G401 (cell line): ENCODE data around the gene SH3RF3. TPM values are rescaled to one million over a fixed set of nuclear protein-coding genes. Genes with fewer than 3 reads are reported as not detected.

ENCODE experiments used
- DNase-seq: peaks from one replicate; pipeline ENCODE4 v3.0.0-alpha.2; 2015; ENCODE audit warnings: low spot score
- in situ Hi-C: cut with HindIII; loops from 2 replicates; pipeline ENCODE4 v1.10.0; 2016; ENCODE audit warnings: low sequenced_read_pairs, mixed read lengths
- total RNA-seq: library from RNA; depleted of rRNA; stranded (reverse); fragments of >200 nt; shearing (Covaris generic); gene quantifications from 2 replicates; pipeline ENCODE4 v1.2.3, GENCODE V29; 2014

Gene SH3RF3
- total RNA-seq, 1 experiment from 2014 or later: not detected

- in situ Hi-C loops: no loop called here
- DNase-seq: no peak
These were observed 115.9 kb downstream of the SH3RF3 start for GRCh38 chr2:109244750-109245382.

DNA sequence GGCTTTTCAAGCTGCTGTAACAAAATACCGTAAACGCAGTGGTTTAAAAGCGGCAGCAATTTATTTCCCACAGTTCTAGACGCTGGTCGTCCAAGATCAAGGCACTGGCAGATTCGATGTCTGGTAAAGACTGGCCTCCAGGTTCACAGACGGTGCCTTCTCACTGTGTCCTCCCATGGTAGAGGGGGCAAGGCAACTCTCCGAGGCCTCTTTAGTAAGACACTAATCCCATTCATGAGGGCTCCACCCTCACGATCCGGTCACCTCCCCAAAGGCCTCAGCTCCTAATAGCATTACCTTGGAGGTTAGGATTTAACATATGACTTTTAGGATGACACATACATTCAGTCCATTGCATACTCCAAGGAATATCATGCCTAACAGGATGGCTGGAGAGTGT lies 117.2 kb downstream of the SH3RF3 start:
- in situ Hi-C loops: no loop called here
- DNase-seq: no peak

DNA sequence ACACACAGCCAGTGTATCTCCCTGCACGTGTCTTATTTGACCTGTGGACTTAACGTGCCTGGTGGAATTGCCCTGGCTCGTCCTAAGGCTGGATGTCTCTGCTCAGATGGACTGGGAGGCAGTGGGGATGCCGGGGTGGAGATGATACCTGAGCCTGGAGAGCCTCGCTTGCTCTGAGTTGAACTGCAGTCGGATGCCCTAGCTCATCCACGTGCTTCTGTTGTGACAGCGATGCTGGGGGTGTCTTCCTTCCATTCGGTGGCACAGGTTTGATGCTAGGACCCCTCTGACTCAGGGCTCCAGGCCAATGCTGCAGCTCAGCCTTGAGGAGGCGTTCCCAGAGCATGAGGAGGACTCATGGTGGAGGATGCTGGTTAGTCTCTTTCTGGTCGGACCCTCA lies 117.6 kb downstream of the SH3RF3 start:
- in situ Hi-C loops: no loop called here
- DNase-seq: no peak

DNA sequence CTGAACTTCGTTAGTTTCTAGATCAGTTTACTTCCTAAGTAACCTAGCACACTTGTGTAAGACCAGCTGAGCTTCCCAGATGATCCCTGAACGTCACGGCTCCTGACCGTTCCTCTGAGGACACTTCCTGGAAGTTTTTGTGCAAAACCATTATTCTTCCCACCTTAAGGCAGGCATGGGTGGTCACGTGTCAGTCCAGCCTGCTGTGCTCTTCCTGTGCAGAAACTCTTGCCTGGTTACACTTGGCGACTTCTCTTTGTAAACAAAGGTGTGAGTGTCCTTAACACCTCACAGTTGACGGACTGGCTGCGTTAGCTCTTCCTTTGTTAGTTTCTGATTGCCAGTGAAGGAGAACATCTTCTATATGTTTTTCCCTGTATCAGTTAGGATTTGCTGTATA lies 118.3 kb downstream of the SH3RF3 start:
- in situ Hi-C loops: no loop called here
- DNase-seq: no peak

DNA sequence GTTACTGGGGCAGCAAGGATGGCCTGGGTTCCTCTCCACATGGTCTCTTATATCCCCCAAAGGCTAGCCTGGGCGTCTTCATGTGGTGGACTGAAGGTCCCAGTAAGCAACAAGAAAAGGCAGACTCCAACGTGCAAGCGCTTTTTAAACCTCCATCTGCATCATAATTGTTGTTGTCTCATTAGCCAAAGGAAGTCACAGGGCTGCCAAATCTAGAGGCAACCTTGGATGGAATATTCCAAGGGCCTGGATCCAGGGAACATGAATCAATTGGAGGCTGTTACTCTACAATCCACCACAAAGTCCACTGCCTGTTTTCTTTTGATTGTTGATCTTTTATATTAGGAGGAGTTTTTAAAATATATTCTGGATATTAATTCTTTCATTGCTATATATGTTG lies 118.8 kb downstream of the SH3RF3 start:
- in situ Hi-C loops: no loop called here
- peak; percentile 82 for DNase-seq

DNA sequence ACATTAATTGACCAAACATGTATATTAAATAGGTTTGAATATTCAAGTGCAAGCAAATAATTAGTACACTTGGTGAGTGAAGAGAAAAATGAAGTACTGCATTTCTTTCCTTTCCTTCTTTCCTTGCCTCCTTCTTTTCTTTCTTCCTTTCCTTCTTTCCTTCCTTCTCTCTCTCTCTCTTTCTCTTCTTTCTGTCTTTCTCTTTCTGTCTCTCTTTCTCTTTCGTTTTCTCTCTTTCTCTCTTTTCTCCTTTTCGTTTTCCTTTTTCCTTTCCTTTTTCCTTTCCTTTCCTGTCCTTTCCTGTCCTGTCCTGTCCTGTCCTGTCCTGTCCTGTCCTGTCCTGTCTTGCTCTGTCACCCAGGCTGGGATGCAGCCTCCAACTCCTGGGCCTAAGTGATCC lies 119.6 kb downstream of the SH3RF3 start:
- in situ Hi-C loops: no loop called here
- no peak for DNase-seq

GRCh38 chr2:109253217-109253616 lies 124.2 kb downstream of the SH3RF3 start:
- in situ Hi-C loops: no loop called here
- DNase-seq: no peak

GRCh38 chr2:109254174-109254904 lies 125.3 kb downstream of the SH3RF3 start:
- in situ Hi-C loops: no loop called here
- DNase-seq: no peak

GRCh38 chr2:109255654-109256053 lies 126.6 kb downstream of the SH3RF3 start:
- DNase-seq: no peak
- in situ Hi-C loops: no loop called here

DNA sequence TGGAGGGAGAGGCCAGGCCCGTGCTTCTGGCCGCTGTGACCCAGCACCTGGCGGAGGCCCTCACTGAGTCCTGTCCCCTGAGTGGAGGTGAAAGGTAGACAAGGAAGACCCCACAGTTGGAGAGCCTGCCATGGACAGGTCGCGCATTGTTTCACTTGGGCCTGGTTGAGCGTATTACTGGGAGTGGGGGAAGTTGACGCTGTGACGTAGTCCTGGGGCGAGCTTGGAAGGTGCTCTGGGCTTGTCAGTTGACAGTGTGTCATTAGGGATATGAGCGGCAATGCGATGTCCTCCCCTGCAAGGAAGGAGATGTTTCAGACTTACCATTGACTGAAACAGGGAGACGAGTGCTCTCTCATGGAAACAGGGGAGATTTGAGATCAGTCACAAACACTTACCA lies 127.1 kb downstream of the SH3RF3 start:
- in situ Hi-C loops: no loop called here
- DNase-seq: no peak

GRCh38 chr2:109256921-109257320 lies 127.9 kb downstream of the SH3RF3 start:
- in situ Hi-C loops: no loop called here
- no peak for DNase-seq

DNA sequence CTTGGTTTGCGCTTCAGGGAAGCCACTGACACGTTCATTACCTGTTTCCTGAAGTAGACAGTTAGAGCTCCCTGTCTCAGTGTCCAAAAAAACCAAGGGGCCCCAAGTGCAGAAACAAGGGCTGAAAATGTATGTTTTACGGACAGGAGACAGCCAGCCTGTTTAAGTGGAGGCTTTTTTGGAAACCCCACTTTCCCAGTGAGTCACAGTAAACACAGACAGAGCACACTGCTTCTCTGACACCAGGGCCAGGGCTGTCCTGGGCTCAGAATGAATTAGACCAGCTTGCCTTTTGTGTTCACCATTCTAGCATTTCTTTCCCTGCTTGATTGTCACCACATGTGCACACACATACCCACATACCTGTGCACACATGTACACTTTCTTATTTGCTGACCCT lies 128.6 kb downstream of the SH3RF3 start:
- in situ Hi-C loops: no loop called here
- no peak for DNase-seq

GRCh38 chr2:109258376-109258775 lies 129.4 kb downstream of the SH3RF3 start:
- in situ Hi-C loops: no loop called here
- DNase-seq: no peak

DNA sequence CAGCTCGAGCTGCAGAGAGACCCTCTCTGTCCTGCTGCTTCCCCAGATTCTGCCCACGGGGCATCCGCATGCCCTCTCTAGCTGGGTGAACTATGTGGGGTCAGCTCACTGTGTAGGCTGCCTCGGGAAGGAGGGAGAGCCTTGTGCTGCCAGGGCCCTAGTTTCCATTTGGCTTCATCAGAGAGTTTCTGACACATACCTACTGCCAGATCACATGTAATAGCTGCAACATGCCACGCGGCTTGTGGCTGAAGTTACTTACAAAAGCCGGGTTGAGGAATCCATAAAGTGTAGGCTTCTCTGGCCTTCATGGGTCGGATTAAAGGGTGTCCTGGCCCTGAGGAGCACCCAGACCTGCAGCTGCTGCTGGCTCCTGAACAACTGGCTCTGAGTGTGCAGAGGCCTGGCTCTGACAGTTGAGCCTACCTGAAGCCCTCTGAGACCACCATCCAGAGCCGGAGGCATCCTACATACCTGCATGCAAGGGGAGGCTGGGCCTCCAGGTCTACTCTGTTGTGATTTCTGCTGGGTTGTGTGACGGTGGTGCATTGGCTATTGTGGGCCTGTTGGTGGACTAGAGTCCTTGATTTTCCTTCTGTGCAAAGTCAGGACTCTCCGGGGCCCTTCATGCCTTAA lies 130.0 kb downstream of the SH3RF3 start:
- in situ Hi-C loops: no loop called here
- DNase-seq: no peak

DNA sequence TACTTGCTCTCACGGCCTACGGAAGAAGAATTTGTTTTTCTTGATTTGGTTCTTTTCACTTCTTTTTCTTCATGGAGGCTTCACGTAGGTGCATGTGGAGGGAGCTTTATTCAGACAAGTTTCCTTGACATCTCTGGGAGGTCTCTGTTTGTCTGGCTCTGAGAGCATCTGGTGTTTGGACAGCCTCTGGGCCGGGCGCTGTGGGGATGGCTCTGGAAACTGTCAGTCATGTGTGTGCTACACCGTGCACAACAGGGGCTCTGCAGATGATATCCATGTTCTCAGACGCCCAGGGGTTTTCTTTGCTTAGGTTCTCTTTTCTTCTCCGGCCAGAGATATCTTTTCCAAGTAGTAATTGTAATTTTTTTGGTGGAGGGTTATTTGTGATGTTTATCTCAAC lies 130.7 kb downstream of the SH3RF3 start:
- in situ Hi-C loops: no loop called here
- DNase-seq: no peak

DNA sequence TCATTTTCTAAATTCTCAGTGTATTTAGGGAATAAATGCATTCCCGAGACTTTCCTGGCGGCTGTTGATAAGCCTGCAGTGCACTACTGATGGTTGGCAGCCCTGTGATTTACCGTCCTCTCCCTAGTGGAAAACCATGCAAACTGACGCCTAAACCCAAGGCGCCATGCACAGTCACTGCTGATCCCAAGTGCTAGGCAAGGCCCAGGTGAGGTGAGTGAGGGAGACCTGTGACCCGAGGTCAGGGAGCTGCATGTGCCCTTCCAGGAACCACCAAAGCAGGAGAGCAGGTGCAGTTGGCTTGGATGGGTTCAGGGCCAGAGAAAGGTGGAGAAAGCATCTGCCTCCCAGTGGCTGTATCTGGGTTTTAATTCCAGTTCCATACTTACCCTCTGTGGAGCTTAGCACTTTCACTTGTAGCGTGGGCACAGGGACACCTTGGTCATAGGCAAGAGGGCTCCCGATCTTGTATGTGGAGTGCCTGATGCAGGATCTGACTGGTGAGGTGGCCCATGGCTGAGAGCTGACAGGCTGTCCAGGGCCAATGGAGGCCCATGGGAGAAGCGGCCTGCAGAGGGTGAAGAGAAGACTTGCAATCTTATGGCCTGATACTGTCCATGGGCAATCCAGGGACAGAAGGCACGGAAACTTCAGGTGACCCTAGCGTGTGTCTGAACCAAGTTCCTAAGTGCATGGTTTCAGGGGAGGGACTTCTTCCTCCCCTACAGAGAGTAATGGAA lies 131.3 kb downstream of the SH3RF3 start:
- DNase-seq: no peak
- in situ Hi-C loops: no loop called here

- DNase-seq: peak; percentile 44
- in situ Hi-C loops: no loop called here
These were observed 132.1 kb downstream of the SH3RF3 start for GRCh38 chr2:109260886-109261700.

DNA sequence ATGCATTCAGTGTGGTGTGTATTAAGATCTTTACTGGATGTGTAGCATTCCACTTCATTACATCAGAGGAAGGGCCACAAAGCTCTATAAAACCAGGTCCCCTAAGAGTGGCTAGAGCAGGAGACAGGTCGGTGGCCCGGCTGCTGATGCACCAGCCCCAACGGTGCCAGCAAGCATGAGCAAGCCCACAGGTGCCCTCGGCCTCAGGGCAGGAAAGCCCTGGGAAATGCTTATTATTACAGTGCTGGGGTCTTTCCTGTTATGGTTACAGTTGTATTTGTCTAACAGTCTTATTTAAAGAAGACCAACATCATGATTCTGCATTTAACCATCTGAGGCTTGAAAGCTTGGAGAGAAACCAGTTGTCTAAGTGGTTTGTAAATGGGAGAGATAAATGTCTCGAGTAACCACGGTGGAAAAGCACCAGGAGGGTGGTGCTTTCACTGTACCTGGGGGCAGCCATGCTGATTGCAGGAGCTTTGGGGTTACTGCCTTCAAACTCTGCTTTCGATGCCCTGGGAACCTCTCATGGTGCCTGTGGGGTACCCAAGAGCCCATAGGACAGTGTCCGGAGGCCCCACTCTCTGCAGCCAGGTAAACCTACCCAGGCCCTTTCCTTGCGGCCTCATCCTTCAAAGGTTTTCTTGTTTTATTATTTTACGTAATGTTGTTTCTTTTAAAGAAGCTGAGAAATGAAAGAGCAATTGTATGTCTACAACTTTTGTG lies 133.1 kb downstream of the SH3RF3 start:
- DNase-seq: no peak
- in situ Hi-C loops: no loop called here
